Measurements from ENCODE around the gene JDP2.

The JDP2 gene

DNA sequence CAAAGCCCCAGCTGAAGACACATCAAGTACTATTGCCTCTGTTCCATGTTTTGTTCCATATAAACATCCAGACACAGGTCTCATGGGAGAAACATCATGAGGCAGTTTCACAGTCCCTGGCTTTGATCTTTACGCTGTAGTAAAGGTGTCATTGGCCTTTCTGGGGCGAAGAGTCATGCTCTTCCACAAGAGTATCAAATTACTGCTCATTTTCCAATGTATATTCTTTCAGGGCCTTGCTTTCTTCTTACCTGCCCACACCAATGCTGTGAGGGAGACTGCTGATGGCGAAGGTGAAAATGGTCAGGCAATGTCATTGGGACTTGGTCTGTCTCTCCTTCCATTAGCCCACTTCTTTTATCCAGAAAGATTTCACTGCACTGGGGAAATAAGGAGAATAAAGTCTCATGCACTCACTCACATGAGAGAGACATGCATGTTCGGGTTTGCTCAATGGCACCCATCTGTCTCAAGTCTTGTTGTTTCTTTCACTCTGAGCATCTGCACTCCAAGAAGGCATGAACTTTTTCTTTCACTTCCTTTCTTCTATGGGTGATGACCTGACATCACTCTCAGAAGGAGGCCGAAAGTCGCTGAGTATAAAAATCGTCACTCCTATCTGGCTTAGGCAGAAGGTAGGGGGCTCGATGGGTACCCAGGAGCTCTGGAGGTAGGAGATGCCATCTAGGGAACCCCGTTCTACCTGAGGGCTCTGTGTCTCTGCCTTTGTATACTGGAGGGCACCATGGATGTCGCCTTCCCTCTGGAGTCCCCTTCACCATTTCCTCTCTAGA lies 1.3 kb upstream of the JDP2 start:
- ATAC-seq (no peak), DNase-seq (ENCODE audit: low spot score in 2 of 2) (no peak)
- no peaks in the 10 kb centered on the region for H3K9me3 Mint-ChIP-seq
- no peaks in the 10 kb centered on the region for H3K36me3 Mint-ChIP-seq
- peak overlapping the region; percentile 58 for H3K4me3 Mint-ChIP-seq
- no peak overlapping the region for H3K27ac Mint-ChIP-seq
- H3K4me1 Mint-ChIP-seq: no peaks in the 10 kb centered on the region

DNA sequence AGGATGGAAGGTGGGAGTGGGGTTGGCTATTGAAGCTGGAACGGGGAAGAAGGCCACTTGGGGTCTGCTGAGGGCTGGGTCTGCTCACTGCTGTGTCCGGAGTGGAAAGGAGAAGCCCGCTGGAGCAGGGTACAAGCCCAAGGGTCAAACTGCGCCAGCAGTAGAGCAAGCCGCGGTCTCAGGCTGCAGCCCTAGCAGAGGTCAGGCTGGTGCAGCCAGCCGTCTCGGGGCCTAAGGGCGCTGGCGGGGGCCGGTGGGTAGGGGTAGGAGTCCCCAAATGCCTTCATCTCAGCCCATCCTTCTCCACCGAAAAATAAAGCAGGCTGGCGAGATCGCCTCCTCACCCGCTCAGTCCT lies 718 bp upstream of the JDP2 start:
- Mint-ChIP-seq H3K36me3 (peaks cover 1% of the 10 kb centered on the region), H3K27ac (no peak overlapping the region), H3K4me1 (no peaks in the 10 kb centered on the region), H3K9me3 (no peaks in the 10 kb centered on the region), H3K4me3 (peak overlapping the region; percentile 58)
- ATAC-seq (no peak), DNase-seq (ENCODE audit: low spot score in 2 of 2) (no peak)

DNA sequence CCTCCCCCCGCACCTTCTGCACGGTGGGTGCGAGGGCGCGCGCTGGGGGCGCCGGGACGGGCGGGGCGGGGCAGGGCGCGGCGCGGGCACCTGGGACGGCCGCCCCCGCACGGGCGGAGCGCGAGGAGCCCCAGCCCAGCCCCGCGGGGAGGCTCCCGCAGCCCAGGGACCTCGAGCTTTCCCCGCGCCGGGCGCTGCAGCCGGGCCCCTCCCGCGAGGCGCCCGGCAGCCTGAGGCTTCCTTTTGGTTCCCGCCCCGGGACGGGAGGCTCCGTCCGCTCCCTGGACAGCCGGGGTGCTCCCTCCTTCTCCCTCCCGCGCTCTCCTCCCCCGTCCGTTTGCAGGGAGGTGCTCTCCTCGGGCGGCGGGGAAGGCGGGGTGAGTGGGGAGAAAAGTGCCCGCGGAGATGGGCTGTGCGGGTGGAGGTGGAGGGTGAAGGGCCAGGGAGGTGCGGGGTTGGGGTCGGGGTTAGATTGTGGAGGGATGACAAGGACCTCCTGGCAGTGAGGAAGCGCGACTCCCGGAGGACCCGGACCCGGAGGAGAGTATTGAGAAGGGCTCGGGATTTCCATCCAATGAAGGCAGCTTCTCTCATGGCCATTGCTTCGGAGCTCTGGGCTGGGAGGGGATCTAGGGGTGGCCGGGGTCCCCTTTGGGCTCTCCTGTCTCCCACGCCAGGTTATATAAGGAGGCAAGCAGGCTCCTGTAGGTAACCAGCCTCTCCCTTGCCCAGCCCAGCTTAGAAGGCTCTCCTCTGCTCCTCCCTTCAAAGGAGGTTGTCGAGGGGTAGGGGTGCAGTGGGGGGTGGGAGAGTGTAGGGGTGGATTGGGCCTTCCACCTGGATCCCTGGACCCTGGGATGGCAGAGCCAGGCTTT lies 645 bp downstream of the JDP2 start:
- peaks cover 4% of the 10 kb centered on the region for H3K36me3 Mint-ChIP-seq
- no peak overlapping the region for H3K27ac Mint-ChIP-seq
- peak overlapping the region; percentile 58 for H3K4me3 Mint-ChIP-seq
- DNase-seq (ENCODE audit: low spot score in 2 of 2): peak in 1 of 2 donors; percentile 56
- ATAC-seq: peak; percentile 42
- no peaks in the 10 kb centered on the region for H3K9me3 Mint-ChIP-seq
- H3K4me1 Mint-ChIP-seq: no peaks in the 10 kb centered on the region

DNA sequence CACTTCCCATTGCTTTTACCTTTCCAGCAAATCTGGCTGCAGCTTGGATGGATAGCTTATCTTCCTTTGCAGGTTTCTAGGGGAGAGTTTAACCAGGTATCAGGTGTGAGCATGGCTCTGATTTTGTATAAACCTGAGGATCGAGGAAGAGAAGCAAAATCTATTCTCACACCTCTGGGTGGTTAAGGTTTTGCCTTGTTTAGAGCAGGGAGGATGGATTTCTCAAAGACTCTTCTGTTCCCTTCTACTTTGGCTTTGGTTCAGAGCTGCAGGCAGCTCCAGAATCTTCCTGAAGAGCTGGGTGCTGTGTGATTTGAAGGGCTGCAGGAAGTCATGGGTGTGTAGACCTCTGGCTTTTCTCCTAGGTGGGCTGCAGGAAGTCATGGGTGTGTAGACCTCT lies 1.7 kb downstream of the JDP2 start:
- Mint-ChIP-seq H3K36me3 (peaks cover 4% of the 10 kb centered on the region), H3K27ac (no peak overlapping the region), H3K4me1 (no peaks in the 10 kb centered on the region), H3K9me3 (no peaks in the 10 kb centered on the region), H3K4me3 (no peak overlapping the region)
- DNase-seq (ENCODE audit: low spot score in 2 of 2) (no peak), ATAC-seq (no peak)

DNA sequence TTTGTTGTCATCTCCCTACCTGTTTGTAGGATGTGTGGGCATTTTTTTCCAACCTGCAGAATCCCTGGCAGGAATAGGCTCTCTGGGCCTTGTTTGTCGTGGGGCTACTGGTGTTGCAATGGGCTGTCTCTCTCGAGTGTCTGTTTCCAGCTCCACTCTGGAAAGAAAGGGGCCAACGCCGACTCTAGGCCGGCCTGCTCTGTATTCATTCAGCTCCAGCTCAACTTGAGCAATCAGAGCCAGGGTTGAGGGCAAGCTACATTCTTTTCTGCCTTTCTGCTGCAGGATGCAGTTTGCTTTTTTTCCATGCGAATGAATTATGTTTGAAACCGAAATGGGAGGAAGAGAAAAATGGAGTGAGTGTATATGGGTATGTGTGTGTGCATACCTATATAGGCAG lies 2.3 kb downstream of the JDP2 start:
- ATAC-seq (no peak), DNase-seq (ENCODE audit: low spot score in 2 of 2) (no peak)
- Mint-ChIP-seq H3K4me1 (peaks cover 1% of the 10 kb centered on the region), H3K36me3 (peaks cover 4% of the 10 kb centered on the region), H3K27ac (no peak overlapping the region), H3K4me3 (no peak overlapping the region), H3K9me3 (no peaks in the 10 kb centered on the region)

DNA sequence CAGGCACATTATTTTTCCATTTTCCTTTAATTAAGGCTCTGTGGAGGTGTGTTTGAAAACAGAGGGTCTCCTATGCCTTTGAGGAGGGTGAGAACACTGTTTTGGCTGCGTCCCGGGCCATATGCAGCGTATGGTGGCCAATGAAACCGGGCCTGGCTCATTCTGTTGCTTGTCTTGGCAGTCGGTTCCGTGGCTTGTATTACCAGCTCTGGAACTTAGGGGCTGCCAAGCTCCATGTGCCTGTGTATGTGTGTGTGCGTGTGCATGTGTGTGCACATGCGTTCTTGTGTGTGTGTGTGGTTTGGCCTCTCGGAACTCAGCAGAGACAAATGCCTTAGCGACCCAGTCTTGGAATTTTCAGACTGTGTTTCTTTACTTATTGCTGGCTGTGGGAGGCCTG lies 2.7 kb downstream of the JDP2 start:
- H3K9me3 Mint-ChIP-seq: no peaks in the 10 kb centered on the region
- DNase-seq (ENCODE audit: low spot score in 2 of 2) (no peak), ATAC-seq (no peak)
- no peak overlapping the region for H3K27ac Mint-ChIP-seq
- H3K4me3 Mint-ChIP-seq: no peak overlapping the region
- peaks cover 5% of the 10 kb centered on the region for H3K4me1 Mint-ChIP-seq
- H3K36me3 Mint-ChIP-seq: peaks cover 4% of the 10 kb centered on the region

DNA sequence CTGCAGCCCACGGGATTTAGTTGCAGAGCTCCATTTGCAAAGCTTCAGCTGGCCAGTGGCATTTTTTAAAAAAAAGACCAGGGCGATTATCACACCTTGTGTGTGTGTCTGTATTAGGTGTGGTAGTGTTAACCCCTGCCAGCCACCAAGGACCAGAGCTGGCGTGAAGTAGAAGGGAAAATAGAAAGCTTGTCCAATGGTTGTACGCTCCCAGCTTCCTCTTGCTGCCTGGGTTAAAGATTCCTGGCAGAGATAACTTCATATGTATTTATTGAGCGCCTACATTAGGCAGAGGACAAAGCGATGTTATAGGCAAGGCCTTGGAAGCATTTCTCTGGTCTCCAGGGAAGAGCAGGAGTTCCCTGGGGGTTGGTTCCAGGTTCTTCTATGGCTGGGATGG lies 3.2 kb downstream of the JDP2 start:
- H3K4me3 Mint-ChIP-seq: no peak overlapping the region
- H3K9me3 Mint-ChIP-seq: no peaks in the 10 kb centered on the region
- DNase-seq (ENCODE audit: low spot score in 2 of 2): no peak
- H3K4me1 Mint-ChIP-seq: peaks cover 9% of the 10 kb centered on the region
- peaks cover 4% of the 10 kb centered on the region for H3K36me3 Mint-ChIP-seq
- no peak overlapping the region for H3K27ac Mint-ChIP-seq
- ATAC-seq: no peak

DNA sequence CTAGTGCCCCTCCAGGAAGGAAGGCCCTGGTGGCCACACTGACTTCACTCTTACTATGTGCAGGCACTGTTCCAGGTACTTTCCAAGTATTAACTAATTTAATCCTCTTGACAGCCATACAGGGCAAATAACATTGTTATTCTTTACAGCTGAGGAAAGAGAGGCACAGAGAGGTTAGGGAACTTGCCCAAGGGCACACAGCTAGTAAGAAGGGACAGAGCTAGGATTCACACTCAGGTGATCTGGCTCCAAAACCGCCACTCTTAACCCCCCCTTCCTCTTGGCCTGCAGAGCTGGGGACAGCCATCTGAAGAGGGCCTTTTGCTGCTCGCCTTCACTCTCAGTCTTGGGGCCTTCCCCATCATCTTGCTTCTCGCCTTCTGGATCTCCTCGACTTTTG lies 4.0 kb downstream of the JDP2 start:
- Mint-ChIP-seq H3K4me1 (peaks cover 9% of the 10 kb centered on the region), H3K36me3 (peaks cover 4% of the 10 kb centered on the region), H3K27ac (no peak overlapping the region), H3K4me3 (no peak overlapping the region), H3K9me3 (no peaks in the 10 kb centered on the region)
- DNase-seq (ENCODE audit: low spot score in 2 of 2): no peak
- no peak for ATAC-seq

DNA sequence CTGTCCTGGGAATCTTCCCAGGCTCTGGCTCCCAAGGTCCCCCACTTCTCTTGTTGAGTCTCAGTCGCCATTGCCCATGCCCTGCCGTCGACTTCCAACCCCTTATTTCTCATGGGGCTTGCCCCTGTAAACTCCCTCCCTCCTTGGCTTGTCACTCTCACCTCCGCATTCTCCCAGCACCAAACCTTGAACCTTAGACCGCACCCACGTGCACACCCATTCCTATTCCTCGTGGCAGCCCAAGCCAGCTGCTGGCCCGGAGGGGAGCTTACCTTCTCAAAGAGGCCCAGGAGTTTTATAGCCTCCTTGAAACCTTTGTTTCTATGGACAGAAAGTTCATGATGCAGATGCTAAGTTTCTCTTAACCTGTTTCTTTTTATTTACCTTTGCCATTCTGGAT lies 4.6 kb downstream of the JDP2 start:
- ATAC-seq: no peak
- peaks cover 4% of the 10 kb centered on the region for H3K36me3 Mint-ChIP-seq
- no peaks in the 10 kb centered on the region for H3K9me3 Mint-ChIP-seq
- DNase-seq (ENCODE audit: low spot score in 2 of 2): no peak
- H3K4me1 Mint-ChIP-seq: peaks cover 9% of the 10 kb centered on the region
- no peak overlapping the region for H3K27ac Mint-ChIP-seq
- no peak overlapping the region for H3K4me3 Mint-ChIP-seq

DNA sequence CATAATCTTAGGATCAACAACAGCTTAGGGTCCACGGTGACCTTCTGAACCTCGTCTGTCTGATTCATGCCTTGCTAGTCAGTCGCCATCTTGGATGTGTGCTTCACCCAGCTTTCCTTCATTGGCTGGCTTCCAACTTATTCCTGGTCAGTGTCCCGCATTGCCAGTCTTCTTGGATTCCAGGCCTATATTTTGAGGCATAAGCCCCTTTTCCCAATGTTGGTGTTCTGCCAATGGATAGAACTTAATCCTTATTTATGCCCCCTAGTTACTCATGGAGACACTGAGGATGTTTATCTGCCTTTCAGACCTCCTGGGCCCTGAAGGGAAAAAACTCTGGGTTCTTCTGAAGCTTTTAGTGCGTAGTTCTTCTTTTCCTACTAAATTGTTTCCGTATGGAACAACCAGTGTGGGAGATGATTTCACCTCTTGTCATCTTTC lies 5.8 kb downstream of the JDP2 start:
- Mint-ChIP-seq H3K4me1 (peaks cover 9% of the 10 kb centered on the region), H3K4me3 (no peak overlapping the region), H3K27ac (no peak overlapping the region), H3K9me3 (no peaks in the 10 kb centered on the region), H3K36me3 (peaks cover 4% of the 10 kb centered on the region)
- no peak for ATAC-seq
- no peak for DNase-seq (ENCODE audit: low spot score in 2 of 2)

DNA sequence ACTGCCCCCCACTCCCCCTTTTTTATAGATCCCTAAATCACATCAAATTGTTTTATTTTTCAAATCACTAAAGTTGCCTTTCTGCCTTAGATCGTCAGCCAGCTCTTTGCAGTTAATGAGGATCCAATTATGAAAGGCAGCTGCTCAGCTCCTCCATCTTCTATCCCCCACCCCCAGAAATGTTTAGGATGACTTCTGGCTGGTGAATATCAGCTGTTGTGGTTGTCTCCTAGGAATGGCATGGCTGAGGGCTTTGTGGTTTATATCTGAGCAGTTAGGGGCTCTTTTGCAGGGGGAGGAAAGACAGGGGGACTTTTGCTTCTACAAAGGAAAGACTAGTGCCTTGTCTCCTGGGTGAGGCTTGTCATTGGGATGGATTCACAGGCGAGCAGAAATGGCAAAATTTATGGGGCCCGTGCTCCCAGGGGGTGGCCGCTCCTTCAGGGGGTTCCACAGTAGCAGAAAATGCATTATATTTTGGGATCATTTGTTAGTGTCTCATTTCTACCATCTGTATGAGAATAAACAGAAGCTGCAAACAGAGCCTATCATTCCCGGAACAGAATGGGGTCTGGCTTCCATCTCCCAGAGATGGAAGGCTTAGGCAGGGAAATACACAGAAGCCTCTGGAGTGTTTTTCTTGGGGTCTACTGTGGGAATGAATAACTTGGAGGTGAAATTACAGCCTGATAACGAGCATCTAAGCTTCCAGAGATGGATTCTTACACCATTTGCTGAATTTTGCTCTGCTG lies 6.5 kb downstream of the JDP2 start:
- H3K4me1 Mint-ChIP-seq: peaks cover 9% of the 10 kb centered on the region
- no peak overlapping the region for H3K27ac Mint-ChIP-seq
- H3K36me3 Mint-ChIP-seq: peaks cover 4% of the 10 kb centered on the region
- no peaks in the 10 kb centered on the region for H3K9me3 Mint-ChIP-seq
- DNase-seq (ENCODE audit: low spot score in 2 of 2) (no peak), ATAC-seq (no peak)
- H3K4me3 Mint-ChIP-seq: no peak overlapping the region

DNA sequence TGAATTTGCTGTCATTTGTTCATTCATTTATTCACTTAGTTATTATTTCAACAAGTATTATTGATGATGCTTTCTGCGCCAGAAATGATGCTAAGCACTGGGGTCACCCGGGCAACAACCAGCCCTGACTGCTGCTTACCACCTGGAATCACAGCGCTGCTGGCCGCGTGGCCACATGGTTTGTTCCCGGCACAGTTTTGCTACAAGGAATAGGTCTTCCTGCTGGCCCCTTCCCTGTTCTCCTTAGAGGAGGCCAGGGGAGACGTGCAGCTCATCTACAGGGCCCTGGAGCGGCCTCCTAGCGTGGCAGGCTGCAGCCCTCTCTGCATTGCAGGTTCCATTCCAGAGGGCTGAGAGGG lies 7.0 kb downstream of the JDP2 start:
- no peak overlapping the region for H3K27ac Mint-ChIP-seq
- ATAC-seq (no peak), DNase-seq (ENCODE audit: low spot score in 2 of 2) (no peak)
- H3K4me1 Mint-ChIP-seq: peaks cover 9% of the 10 kb centered on the region
- no peak overlapping the region for H3K4me3 Mint-ChIP-seq
- peaks cover 4% of the 10 kb centered on the region for H3K36me3 Mint-ChIP-seq
- no peaks in the 10 kb centered on the region for H3K9me3 Mint-ChIP-seq

DNA sequence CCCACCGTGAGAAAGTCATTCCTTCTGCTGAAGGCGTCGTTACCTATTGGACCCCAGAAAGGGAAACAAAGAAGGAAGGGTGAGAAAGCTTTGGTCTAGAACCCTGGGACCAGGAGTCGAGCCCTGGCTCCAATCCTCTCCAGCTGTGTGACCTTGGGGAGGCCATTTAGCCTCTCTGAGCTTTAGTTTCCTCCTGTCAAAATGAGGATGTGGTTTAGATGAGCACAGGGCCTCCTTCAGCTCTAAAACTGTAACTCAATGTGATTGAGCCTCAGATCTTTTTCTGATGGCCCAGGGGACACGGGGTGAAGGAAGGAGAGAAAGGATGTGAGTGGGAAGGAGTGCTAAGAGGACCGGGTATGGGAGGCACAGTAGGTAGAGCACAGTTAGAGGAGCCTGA lies 7.7 kb downstream of the JDP2 start:
- no peak for ATAC-seq
- Mint-ChIP-seq H3K9me3 (no peaks in the 10 kb centered on the region), H3K36me3 (peaks cover 4% of the 10 kb centered on the region), H3K27ac (peak overlapping the region; percentile 13), H3K4me3 (no peak overlapping the region), H3K4me1 (peaks cover 9% of the 10 kb centered on the region)
- DNase-seq (ENCODE audit: low spot score in 2 of 2): no peak

DNA sequence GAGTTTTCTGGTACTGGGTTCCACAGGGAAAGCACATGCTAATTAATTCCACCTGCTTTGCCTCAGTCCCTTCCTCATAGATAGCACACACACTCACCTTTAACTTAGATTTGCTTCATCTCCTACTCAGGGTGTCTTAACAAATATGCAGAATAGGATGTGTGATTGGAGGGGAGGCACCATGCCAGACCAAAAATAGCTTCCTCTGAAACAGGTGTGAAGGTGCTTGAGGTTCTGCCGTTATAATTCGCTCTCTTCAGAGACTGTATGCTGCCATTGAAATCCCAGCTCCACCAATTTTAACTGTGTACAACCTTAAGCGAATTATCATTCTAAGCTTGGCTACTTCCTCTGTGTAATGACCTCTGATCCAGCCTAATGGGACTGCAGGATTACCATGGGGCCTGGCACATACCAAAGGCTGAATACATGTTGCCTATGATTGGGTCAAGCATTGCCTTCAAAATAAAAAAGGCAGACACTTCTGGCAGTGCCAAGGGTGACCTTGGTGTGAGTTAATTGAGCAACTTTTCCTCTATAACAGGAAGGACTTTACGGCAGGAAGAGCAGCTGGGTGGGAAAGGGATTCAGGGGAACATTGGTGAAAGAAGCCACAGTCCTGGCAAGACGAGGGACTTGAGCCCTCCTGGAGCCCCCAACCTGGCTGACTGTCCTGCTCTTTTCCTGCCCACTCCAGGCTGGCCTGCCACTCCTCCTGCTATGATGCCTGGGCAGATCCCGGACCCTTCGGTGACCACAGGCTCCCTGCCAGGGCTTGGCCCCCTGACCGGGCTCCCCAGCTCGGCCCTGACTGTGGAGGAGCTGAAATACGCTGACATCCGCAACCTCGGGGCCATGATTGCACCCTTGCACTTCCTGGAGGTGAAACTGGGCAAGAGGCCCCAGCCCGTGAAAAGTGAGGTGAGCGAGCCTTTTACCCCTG lies 9.7 kb downstream of the JDP2 start:
- H3K4me3 Mint-ChIP-seq: no peak overlapping the region
- DNase-seq (ENCODE audit: low spot score in 2 of 2): no peak
- no peaks in the 10 kb centered on the region for H3K36me3 Mint-ChIP-seq
- H3K4me1 Mint-ChIP-seq: peaks cover 9% of the 10 kb centered on the region
- no peaks in the 10 kb centered on the region for H3K9me3 Mint-ChIP-seq
- no peak for ATAC-seq
- no peak overlapping the region for H3K27ac Mint-ChIP-seq
